ENCODE data around the gene GDPGP1.

GDPGP1 gene

DNA sequence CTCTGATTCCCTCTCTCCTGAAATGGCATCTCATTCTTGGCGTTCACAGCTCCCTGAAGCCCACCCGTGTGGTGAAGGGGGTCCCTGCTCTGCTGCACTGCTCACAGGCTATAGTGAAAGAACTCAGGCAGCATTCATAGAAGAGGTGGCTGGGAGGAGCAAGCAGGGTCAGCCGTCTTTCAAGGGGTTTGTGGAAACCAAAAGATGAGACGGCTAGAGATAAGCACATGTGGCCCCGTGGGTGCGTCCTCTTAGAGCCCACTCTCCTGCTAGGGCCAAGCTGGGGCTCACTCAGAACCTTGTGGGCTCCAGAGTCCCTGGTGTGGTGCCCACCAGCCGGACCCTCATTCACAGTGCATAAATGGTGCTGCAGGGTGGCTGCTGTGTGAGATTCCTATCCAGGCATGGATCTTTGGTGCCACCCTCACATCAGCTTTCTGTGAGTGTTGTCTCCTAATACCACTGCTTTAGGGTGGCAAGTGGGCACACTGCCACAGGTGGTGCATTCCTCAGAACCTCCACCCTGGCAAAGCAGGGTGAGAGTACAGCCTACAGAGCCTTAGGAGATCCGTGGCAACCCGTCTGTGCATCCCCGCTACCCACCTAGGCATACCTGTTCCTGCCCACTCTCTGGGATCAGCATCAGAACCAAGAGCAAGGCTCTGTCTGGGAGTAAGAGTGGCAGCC is 44.1 kb upstream of the GDPGP1 start:
- H3K4me3 ChIP-seq (replicated peaks; ENCODE audit: low read depth, low read length), result no peak overlapping the region
- DNase-seq (ENCODE audit: extremely low read depth, insufficient read length), result no peak
- no peaks in the 10 kb centered on the region for H3K27me3 ChIP-seq (replicated peaks; ENCODE audit: control insufficient read depth, insufficient read depth, low read length)
- no peak for TF ChIP-seq CTCF (IDR thresholded peaks at IDR 0.05; ENCODE audit: insufficient read depth, low read length, poor library complexity, severe bottlenecking)
- no peaks in the 10 kb centered on the region for H3K36me3 ChIP-seq (ENCODE audit: control insufficient read depth, insufficient read depth, low read length)

- TF ChIP-seq CTCF (IDR thresholded peaks at IDR 0.05; ENCODE audit: insufficient read depth, low read length, poor library complexity, severe bottlenecking), result no peak
- DNase-seq (ENCODE audit: extremely low read depth, insufficient read length), result peak; percentile 76
- Histone ChIP-seq H3K4me3 (replicated peaks; ENCODE audit: low read depth, low read length) (no peak overlapping the region), H3K27me3 (replicated peaks; ENCODE audit: control insufficient read depth, insufficient read depth, low read length) (no peaks in the 10 kb centered on the region), H3K36me3 (ENCODE audit: control insufficient read depth, insufficient read depth, low read length) (no peaks in the 10 kb centered on the region)
Measured at GRCh38 chr15:90190606-90191343, 43.2 kb upstream of the GDPGP1 start.

- no peak for DNase-seq (ENCODE audit: extremely low read depth, insufficient read length)
- no peaks in the 10 kb centered on the region for H3K27me3 ChIP-seq (replicated peaks; ENCODE audit: control insufficient read depth, insufficient read depth, low read length)
- no peak overlapping the region for H3K4me3 ChIP-seq (replicated peaks; ENCODE audit: low read depth, low read length)
- H3K36me3 ChIP-seq (ENCODE audit: control insufficient read depth, insufficient read depth, low read length), result no peaks in the 10 kb centered on the region
- no peak for TF ChIP-seq CTCF (IDR thresholded peaks at IDR 0.05; ENCODE audit: insufficient read depth, low read length, poor library complexity, severe bottlenecking)
Measured at GRCh38 chr15:90191344-90191687, 42.7 kb upstream of the GDPGP1 start.

- Histone ChIP-seq H3K27me3 (replicated peaks; ENCODE audit: control insufficient read depth, insufficient read depth, low read length) (no peaks in the 10 kb centered on the region), H3K36me3 (ENCODE audit: control insufficient read depth, insufficient read depth, low read length) (no peaks in the 10 kb centered on the region), H3K4me3 (replicated peaks; ENCODE audit: low read depth, low read length) (no peak overlapping the region; the same call in 1 of the 2 replicates)
- TF ChIP-seq CTCF (IDR thresholded peaks at IDR 0.05; ENCODE audit: insufficient read depth, low read length, poor library complexity, severe bottlenecking), result peak; percentile 12
- DNase-seq (ENCODE audit: extremely low read depth, insufficient read length), result peak; percentile 84
Measured at GRCh38 chr15:90191794-90192509, 42.1 kb upstream of the GDPGP1 start.

GRCh38 chr15:90192961-90193786 is 40.8 kb upstream of the GDPGP1 start:
- no peak for TF ChIP-seq CTCF (IDR thresholded peaks at IDR 0.05; ENCODE audit: insufficient read depth, low read length, poor library complexity, severe bottlenecking)
- DNase-seq (ENCODE audit: extremely low read depth, insufficient read length), result no peak
- Histone ChIP-seq H3K4me3 (replicated peaks; ENCODE audit: low read depth, low read length) (no peak overlapping the region), H3K36me3 (ENCODE audit: control insufficient read depth, insufficient read depth, low read length) (no peaks in the 10 kb centered on the region), H3K27me3 (replicated peaks; ENCODE audit: control insufficient read depth, insufficient read depth, low read length) (no peaks in the 10 kb centered on the region)

Data from GM06990 (cell line).